Neural cell (in vitro differentiated cells): Measurements from ENCODE around the gene MSANTD4.

Experiments used
- CTCF ChIP-seq: fragments of 450-650 bp; IDR thresholded peaks from 2 replicates; pipeline ENCODE4 v1.5.1; 2014; ENCODE audit warnings: antibody characterized with exemption, mild to moderate bottlenecking, moderate library complexity; ENCODE audit not compliant: poor library complexity, severe bottlenecking
- EP300 ChIP-seq: fragments of 450-650 bp; conservative IDR thresholded peaks from 2 replicates; pipeline ENCODE4 v1.6.1; 2014; ENCODE audit warnings: antibody characterized with exemption, mild to moderate bottlenecking, moderate library complexity; ENCODE audit not compliant: poor library complexity, severe bottlenecking
- EZH2 ChIP-seq: fragments of 200-600, 300-800 bp; shearing (Covaris generic), sonication (generic); IDR thresholded peaks from 2 replicates; pipeline ENCODE4 v1.6.1; 2014; ENCODE audit warnings: antibody characterized with exemption, low read length, borderline replicate concordance, mild to moderate bottlenecking; ENCODE audit not compliant: insufficient read depth, poor library complexity, severe bottlenecking
- MXI1 ChIP-seq: fragments of 450-650 bp; conservative IDR thresholded peaks from 2 replicates; pipeline ENCODE4 v1.6.1; 2014; ENCODE audit warnings: antibody characterized with exemption, mild to moderate bottlenecking; ENCODE audit not compliant: poor library complexity, severe bottlenecking
- POLR2AphosphoS5 ChIP-seq: IDR thresholded peaks from 2 replicates; pipeline ENCODE4 v1.6.1; 2012
- REST ChIP-seq: IDR thresholded peaks from 2 replicates; pipeline ENCODE4 v1.6.1; 2012; ENCODE audit warnings: borderline replicate concordance
- SMC3 ChIP-seq: fragments of 450-650 bp; conservative IDR thresholded peaks from 2 replicates; pipeline ENCODE4 v1.6.1; 2014; ENCODE audit warnings: antibody characterized with exemption, mild to moderate bottlenecking, moderate library complexity; ENCODE audit not compliant: poor library complexity
- TAF1 ChIP-seq: IDR thresholded peaks from 2 replicates; pipeline ENCODE4 v1.6.1; 2012; ENCODE audit warnings: low read depth

DNA sequence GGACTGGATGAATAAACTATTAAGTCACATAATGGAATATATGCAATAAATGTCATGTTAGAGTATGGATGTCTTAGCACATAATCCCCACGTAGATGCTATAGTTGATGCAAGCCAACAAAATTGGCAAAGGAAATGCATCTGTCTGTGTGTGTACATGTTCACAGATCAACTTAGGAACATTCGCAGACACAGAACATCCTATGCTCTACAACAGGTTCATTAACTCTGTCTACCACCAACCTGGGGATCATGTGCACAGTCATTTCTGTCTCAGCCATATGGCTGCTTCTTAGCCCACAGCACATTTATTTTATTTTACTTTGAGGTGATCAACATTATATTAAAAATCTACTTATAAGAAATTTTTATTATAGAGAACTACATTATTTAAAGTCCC is 4.9 kb downstream of the MSANTD4 start:
- no peak for TF ChIP-seq CTCF
- no peak for TF ChIP-seq TAF1
- no peak for TF ChIP-seq POLR2AphosphoS5
- no peak for TF ChIP-seq EP300
- no peak for TF ChIP-seq EZH2
- no peak for TF ChIP-seq REST
- no peak for TF ChIP-seq SMC3
- no peak for TF ChIP-seq MXI1
